ENCODE measurements around the gene ARHGAP1.
A peak's percentile ranks its signal among the peaks of the same experiment; 100 is the strongest.
"Not testable (repeated sequence)": the region's sequence is repeated elsewhere in the genome, so short reads cannot be mapped to it uniquely, and the experiment has no call there.

ARHGAP1 gene

DNA sequence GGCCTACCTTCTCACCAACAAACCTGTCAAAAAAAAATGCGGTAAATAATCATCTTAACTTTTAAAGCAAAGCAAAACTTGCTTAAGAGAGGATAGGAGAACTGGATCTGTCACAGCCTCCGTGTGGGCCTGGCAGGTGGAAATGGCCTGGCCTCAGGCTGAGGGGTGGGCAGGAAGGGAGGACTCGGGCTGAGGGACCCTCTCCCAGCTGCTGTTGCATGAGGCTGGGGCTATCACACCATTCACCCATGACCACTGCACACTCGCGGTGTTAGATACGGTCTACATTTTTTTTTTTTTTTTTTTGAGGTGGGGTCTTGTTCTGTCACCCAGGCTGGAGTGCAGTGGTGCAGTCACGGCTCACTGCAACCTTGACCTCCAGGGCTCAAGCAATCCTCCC, 24.5 kb downstream of the ARHGAP1 start:
- H3K4me3 ChIP-seq (ENCODE audit: low read depth, low read length) = no peak overlapping the region
- DNase-seq (ENCODE audit: low read depth) = no peak
- no peak for TF ChIP-seq CTCF (IDR thresholded peaks at IDR 0.05; ENCODE audit: control insufficient read depth, extremely low read depth, insufficient read depth)

- no peak for TF ChIP-seq CTCF (IDR thresholded peaks at IDR 0.05; ENCODE audit: control insufficient read depth, extremely low read depth, insufficient read depth)
- DNase-seq (ENCODE audit: low read depth) = peak; percentile 18
Measured at GRCh38 chr11:46675288-46675851, 25.0 kb downstream of the ARHGAP1 start.

DNA sequence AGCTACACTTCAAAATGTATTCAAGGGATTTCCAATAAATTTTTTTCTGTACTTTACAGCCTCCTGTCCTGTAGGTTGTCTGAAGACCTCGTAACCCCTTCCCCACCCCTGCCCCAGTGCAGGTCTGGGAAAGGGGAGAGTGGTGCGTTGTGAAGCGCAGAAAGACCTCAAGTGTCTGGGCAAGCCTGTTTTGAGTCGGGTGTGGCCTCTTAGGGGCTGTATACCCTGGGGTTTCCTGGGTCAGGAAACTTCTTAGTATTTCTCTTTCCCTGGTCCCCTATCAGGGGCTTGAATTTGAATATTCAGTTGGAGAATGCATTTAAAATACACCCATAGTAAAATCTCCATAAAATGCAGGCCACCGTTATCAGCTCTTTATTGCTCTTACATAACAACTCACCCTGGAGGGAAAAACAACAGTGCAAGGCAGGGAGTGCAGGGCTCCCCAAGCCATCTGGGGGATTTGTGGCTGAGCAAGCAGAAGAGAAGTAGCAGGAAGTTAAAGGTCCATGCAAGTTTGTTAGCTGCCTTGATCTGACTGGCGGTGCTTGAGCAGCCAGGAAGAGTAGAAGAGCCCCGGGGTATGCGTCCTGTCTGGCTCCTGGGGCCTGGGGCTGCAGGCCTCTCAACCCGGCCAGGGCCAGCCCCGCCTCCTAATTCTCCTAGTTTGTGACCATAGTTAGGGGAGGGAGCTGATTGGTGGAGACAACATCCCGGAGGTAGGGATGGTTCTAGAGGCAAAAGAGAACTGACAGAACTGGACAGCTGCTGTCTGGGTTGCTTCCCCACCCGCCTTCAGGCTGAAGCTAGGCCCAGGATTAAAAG, 25.7 kb downstream of the ARHGAP1 start:
- no peak overlapping the region for H3K4me3 ChIP-seq (ENCODE audit: low read depth, low read length)
- no peak for DNase-seq (ENCODE audit: low read depth)
- no peak for TF ChIP-seq CTCF (IDR thresholded peaks at IDR 0.05; ENCODE audit: control insufficient read depth, extremely low read depth, insufficient read depth)

More at GRCh38 chr11:46675288-46675851, 25.0 kb downstream of the ARHGAP1 start:
- no peak overlapping the region for H3K4me3 ChIP-seq (ENCODE audit: low read depth, low read length)

- DNase-seq (ENCODE audit: low read depth) = no peak
- no peak for TF ChIP-seq CTCF (IDR thresholded peaks at IDR 0.05; ENCODE audit: control insufficient read depth, extremely low read depth, insufficient read depth)
- H3K4me3 ChIP-seq (ENCODE audit: low read depth, low read length) = no peak overlapping the region
Measured at GRCh38 chr11:46673713-46674462, 26.5 kb downstream of the ARHGAP1 start.

DNA sequence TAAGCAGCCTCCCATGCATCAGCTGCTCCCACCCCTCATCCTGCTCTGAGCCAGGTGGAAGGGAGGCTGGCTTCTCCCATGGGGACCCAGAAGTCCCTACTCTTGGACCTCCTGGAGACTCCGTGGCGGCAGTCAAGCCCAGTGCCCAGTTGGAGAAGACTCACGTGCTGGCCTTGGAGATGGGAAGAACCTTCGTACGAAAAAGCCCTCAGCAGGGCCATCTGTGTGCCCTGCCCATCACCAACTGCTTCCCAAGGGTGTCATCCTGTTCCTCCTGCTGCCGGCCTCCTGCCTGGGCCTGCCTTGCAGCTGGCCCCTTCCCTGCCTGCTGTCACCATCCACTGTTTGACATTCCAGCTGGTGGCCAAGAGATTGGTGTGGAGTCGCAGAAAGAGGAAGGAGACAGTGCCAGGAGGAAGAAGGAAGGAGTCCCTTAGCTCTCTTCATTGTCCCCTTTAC, 28.0 kb downstream of the ARHGAP1 start:
- TF ChIP-seq CTCF (IDR thresholded peaks at IDR 0.05; ENCODE audit: control insufficient read depth, extremely low read depth, insufficient read depth) = no peak
- H3K4me3 ChIP-seq (ENCODE audit: low read depth, low read length) = no peak overlapping the region
- no peak for DNase-seq (ENCODE audit: low read depth)

GRCh38 chr11:46671958-46672315, 28.5 kb downstream of the ARHGAP1 start:
- TF ChIP-seq CTCF (IDR thresholded peaks at IDR 0.05; ENCODE audit: control insufficient read depth, extremely low read depth, insufficient read depth) = no peak
- no peak overlapping the region for H3K4me3 ChIP-seq (ENCODE audit: low read depth, low read length)

DNA sequence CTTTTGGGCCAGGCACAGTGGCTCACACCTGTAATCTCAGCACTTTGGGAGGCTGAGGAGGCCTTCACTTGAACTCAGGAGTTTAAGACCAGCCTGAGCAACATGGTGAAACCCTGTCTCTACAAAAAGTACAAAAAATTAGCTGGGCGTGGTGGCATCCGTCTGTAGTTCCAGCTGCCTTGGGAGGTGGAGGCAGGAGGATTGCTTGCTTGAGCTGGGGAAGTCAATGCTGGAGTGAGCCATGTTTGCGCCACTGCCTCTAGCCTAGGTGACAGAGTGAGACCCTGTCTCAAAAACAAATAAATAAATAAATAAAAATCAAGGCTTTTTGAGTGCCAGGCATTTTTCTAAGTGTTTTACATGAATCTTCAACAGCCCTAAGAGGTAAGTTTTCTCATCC, 29.9 kb downstream of the ARHGAP1 start:
- not testable (repeated sequence) for DNase-seq (ENCODE audit: low read depth); H3K4me3 ChIP-seq (ENCODE audit: low read depth, low read length)

More at GRCh38 chr11:46671958-46672315, 28.5 kb downstream of the ARHGAP1 start:
- no peak for DNase-seq (ENCODE audit: low read depth)

All from LNCaP clone FGC (cell line).